ENCODE results near the gene OTOP1.
"Not testable (repeated sequence)": the region's sequence is repeated elsewhere in the genome, so short reads cannot be mapped to it uniquely, and the experiment has no call there.

The OTOP1 gene, protein sequence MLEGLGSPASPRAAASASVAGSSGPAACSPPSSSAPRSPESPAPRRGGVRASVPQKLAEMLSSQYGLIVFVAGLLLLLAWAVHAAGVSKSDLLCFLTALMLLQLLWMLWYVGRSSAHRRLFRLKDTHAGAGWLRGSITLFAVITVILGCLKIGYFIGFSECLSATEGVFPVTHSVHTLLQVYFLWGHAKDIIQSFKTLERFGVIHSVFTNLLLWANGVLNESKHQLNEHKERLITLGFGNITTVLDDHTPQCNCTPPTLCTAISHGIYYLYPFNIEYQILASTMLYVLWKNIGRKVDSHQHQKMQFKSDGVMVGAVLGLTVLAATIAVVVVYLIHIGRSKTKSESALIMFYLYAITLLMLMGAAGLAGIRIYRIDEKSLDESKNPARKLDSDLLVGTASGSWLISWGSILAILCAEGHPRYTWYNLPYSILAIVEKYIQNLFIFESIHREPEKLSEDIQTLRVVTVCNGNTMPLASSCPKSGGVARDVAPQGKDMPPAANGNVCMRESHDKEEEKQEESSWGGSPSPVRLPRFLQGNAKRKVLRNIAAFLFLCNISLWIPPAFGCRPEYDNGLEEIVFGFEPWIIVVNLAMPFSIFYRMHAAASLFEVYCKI

DNA sequence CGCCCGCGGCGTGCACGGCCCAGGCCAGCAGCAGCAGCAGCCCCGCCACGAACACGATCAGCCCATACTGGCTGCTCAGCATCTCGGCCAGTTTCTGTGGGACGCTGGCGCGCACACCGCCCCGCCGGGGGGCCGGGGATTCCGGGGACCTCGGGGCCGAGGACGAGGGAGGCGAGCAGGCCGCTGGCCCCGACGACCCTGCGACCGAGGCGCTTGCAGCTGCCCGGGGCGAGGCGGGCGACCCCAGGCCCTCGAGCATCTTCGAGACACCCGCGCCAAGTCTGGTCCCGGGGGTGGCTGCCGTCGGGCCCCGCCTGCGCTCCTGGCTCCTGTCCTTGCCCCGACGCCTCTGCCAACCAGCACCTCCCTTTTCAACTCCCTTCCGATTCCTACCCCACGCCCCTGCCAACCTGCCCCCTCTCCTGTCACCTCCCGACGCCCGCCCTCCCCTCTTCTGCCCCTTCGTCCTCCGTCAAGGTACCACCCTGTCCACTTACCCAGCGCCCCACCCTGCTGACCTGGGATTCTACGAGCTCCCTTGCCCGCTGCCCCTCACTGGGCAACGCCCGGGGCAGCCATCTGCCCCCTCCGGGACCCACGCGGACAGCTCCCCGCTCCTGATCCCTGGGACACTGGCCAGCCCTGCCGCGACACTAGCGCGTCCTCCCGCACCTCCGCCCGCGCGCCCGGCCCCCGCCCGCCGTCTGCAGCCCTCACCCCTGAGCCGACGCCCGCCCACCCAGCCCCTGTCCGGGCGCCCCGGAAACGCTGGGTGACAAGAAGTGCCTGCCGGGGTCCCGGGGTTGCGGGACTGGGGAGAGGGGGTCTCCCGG, at the start of gene OTOP1:
Gene OTOP1 (minus strand): TSS at position 324 of the 833 bp plus-strand sequence. CDS start 65 bp downstream, at position 259.
- DNase-seq, result no peak

- no peak for DNase-seq
These were observed 47.5 kb upstream of the OTOP1 start for GRCh38 chr4:4274226-4274625.

GRCh38 chr4:4271912-4272311, 45.2 kb upstream of the OTOP1 start:
- DNase-seq, result no peak

- no peak for DNase-seq
These were observed 43.8 kb upstream of the OTOP1 start for GRCh38 chr4:4270529-4270928.

GRCh38 chr4:4269856-4270255, 43.1 kb upstream of the OTOP1 start:
- DNase-seq, result no peak

DNA sequence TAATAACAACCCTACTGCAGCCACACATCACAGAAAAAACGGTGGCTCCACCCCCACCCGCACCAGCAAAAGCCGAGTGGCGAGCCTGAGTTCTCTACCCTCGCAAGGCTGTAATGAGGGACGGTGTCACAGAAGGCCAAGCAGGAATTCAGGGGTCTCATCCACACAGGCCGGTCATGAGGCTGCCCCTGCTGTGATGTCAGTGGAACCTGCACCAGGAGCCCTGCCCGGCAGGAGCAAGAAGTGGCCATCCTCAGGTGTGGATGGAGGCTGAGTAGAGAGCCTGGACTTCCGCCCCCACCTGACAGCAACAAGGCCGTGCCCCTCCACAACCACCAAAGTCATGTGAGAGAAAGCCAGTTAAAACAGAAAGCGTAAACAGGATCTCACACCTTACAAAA, 42.6 kb upstream of the OTOP1 start:
- DNase-seq, result no peak

DNA sequence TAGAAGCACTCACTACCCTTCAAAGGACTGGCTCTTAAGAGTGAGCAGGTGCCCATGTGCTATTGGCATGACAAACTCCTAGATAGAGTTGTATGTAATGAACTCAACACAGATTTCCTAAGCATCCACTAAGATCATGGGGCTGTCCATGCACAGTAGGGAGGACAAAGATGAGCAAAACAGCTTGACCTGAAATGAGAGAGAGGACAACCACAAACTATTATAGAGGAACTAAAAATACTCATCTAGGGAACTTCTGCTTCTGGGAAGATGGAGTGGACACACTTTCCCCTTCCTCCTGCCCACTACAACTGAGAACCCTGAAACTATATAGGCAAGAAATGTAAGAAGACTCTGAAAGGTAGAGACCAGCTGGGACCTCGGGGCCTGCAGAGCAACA, 42.0 kb upstream of the OTOP1 start:
- no peak for DNase-seq

GRCh38 chr4:4267981-4268380, 41.3 kb upstream of the OTOP1 start:
- DNase-seq, result no peak

DNA sequence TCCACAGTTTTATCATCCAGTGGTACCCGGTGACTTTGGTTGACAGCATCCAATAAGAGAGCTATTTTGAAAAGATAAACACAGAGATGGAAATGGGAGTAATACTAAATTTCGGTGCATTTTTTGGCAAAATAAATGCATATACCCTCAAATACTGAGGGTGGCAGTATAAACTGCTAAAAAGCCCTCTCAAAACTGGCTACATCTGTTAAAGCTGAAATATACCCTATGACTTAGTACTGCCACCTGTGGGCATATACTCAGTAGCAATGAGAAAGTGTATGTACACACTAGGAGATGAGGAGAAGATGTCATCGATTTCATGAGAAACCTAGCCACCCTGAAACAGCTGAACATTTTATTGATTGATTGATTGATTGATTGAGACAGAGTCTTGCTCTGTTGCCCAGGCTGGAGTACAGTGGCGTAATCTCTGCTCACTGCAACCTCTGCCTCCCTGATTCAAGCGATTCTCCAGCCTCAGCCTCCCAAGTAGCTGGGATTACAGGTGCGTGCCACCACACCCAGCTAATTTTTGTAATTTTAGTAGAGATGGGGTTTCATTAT, 33.5 kb upstream of the OTOP1 start:
- no peak for DNase-seq

DNA sequence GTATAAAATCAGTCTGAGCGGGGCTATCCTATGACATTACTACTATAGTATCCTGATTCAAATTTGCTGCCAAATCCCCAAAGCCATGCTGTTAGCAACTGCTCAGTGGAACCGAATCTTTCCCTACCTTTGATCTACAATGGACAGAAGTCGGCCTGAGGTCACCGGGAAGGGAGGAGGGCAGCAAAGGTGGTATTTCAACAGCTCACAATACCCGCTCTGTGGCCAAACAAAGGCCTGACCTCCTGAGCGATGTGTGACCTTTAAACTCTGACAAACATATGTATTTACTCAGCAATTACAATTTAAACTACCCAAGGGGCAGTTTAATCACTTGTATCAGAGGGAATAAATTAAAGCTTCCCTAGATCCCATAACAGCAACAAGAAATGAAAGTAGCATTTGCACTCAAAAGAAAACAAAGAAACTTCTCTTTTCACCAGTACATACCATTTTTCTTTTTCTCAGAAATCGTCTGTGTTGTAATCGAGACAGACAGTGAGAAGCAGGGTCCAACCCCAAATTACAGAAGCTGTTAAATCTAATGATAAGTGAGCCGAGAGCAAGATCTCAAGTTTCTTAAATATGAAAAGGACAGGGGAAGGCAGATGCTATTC, 32.9 kb upstream of the OTOP1 start:
- no peak for DNase-seq

DNA sequence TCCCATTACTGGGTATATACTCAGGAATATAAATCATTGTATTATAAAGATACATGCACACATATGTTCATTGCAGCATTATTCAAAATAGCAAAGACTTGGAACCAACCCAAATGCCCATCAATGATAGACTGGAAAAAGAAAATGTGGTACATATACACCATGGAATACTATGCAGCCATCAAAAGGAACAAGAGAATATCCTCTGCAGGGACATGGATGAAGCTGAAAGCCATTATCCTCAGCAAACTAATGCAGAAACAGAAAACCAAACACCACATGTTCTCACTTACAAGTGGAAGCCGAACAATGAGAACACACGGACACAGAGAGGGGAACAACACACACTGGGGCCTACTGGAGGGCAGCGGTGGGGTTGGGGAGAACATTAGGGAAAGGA, 31.0 kb upstream of the OTOP1 start:
- DNase-seq, result not testable (repeated sequence)

DNA sequence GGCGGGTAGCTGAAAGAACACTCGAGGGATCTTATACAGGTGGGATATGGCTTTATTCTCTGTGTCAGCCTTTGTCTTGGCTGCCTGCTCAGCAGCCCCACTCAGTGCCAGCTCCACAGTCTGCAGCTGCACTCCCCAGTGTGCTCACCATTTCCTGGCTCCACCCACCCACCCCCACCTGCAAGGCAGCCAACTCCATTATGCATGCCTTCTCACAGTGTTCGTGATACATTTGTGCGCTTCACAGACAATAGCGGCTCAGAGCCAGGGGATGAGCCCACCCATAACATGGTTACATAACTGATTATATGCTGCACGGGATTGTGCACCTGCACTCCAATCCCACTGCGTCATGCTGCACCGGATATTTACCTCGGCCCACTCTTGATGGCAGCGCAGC, 30.1 kb upstream of the OTOP1 start:
- no peak for DNase-seq

DNA sequence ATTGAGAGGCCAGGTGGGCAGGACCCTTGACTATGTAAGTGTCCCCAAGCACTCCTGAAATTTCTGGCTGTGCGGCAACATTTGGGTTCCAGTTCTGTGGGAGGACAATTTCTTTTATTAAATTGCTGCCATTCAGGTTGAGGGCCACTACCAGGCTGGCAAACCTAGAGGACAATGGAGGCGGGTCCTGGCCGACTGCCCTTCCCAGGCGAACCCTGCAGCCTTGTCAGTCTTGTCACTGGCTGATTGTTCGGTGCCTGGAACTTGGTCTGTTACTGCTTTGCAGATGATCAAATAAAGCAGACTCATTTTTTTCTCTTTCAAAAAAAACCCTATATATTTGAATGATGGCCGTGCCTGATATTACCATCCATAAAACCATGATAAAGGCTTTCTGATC, 27.9 kb upstream of the OTOP1 start:
- DNase-seq, result no peak

- DNase-seq, result no peak
These were observed 27.5 kb upstream of the OTOP1 start for GRCh38 chr4:4254199-4254598.

DNA sequence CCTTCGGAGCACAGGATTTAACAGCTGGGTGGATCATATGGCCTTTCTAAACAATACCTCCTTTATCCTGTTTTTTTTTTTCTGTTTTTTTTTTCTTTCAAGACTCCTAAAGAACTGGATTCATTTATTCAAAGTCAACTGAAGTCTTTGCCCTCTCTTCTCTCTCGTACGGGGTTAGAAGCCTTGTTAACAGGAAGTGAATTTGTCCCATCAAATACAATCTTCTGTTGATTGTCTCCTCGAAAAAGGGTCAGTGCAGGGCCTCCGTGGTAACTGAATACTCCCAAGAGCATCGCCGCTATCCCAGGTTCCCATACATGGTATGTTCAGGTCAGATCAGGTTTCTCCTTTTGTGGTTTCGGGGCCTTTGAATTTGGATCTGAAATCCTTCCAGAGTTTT, 23.1 kb upstream of the OTOP1 start:
- DNase-seq, result no peak

DNA sequence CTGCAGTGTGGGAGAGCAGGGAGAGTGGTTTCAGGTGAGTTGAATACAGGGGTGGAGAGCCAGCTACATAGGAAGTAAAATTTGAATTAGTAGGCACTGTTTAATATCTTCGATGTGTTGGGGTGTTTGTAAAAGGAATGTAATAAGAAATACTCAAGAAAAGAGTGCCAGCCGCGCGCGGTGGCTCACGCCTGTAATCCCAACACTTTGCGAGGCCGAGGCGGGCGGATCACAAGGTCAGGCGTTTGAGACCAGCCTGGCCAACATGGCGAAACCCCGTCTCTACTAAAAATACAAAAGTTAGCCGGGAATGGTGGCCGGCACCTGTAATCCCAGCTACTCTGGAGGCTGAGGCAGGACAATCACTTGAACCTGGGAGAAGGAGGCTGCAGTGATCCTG, 22.6 kb upstream of the OTOP1 start:
- DNase-seq, result not testable (repeated sequence)

GRCh38 chr4:4248885-4249203, 22.1 kb upstream of the OTOP1 start:
- DNase-seq, result no peak

- DNase-seq, result peak; percentile 85
These were observed 21.5 kb upstream of the OTOP1 start, which contains the start of gene TMEM128 for GRCh38 chr4:4248029-4248884. Gene TMEM128, minus strand, starts transcription at chr4:4248223. Its CDS starts 21 bp downstream, at chr4:4248202.

GRCh38 chr4:4247696-4248028, 20.9 kb upstream of the OTOP1 start:
- DNase-seq, result no peak

DNA sequence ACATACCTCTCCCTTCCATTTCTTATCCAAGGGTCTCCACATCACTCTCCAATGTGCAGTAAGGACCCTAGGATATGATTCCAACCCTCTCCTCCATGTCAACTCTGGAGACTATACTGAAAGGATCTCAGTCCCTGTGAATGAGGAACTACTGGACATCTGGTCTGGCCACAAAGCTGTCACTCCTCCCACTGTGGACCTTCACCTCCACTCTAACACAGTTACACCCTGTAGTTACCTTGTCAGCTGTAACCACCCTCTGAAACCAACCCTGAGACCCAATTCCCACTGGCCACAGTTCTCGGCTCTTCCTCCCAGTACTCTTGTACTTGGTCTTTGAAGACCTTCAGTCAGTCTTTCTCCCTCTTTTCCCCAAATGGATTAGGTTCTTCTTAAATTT, 18.4 kb upstream of the OTOP1 start:
- no peak for DNase-seq

DNA sequence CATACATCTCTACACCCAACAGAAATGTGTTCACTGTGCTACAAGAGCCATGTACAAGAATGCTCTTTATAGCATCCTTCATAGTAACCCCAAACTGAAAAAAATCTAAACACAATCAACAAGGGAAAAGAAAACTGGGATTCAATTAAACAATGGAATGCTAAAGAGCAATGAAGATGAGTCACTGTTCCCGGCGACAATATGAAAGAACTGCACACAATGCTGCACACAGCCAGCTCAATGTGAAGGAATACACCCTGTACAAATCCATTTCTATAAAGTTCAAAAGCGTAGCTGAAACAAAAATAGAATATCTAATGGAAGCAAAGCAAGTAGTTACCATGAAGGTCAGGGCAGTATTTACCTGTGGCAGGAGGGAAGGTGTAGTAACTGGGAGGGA, 12.8 kb upstream of the OTOP1 start:
- DNase-seq, result not testable (repeated sequence)

- no peak for DNase-seq
These were observed 6.9 kb upstream of the OTOP1 start for GRCh38 chr4:4233610-4234009.

Measured in KG1 (cell line).